AG09319 (cell line): ENCODE measurements around the gene PROM1.

ENCODE experiments used
- DNase-seq: peaks from one replicate; pipeline ENCODE4 v3.0.0-alpha.2; 2010; ENCODE audit warnings: low read depth; ENCODE audit errors: extremely low read depth
- CTCF ChIP-seq: IDR thresholded peaks from 2 replicates; pipeline ENCODE4 v1.5.1; 2011; ENCODE audit warnings: low read depth, mild to moderate bottlenecking, inconsistent platforms, low read length, moderate library complexity

The PROM1 gene

GRCh38 chr4:16077786-16078185, 6.0 kb downstream of the PROM1 start:
- no peak for TF ChIP-seq CTCF
- DNase-seq: no peak

GRCh38 chr4:16075975-16076757, 7.7 kb downstream of the PROM1 start:
- no peak for DNase-seq
- TF ChIP-seq CTCF: no peak

- no peak for DNase-seq
- TF ChIP-seq CTCF: no peak
Measured at GRCh38 chr4:16075061-16075460, 8.8 kb downstream of the PROM1 start.

GRCh38 chr4:16072168-16072567, 11.7 kb downstream of the PROM1 start:
- DNase-seq: no peak

GRCh38 chr4:16070203-16070602, 13.6 kb downstream of the PROM1 start:
- DNase-seq: no peak
- no peak for TF ChIP-seq CTCF

More at GRCh38 chr4:16072168-16072567, 11.7 kb downstream of the PROM1 start:
- TF ChIP-seq CTCF: no peak

GRCh38 chr4:16067515-16067914, 16.3 kb downstream of the PROM1 start:
- DNase-seq: no peak

More at GRCh38 chr4:16067515-16067914, 16.3 kb downstream of the PROM1 start:
- no peak for TF ChIP-seq CTCF
